Subcutaneous adipose tissue (tissue), 4 donors: ENCODE measurements around the gene THBS2. TPM values are rescaled to one million over a fixed set of nuclear protein-coding genes. Genes with fewer than 3 reads are reported as not detected.

ENCODE experiments used
- total RNA-seq, 4 donors: library from RNA; depleted of rRNA; stranded (reverse); fragments of >200 nt; gene quantifications; one replicate each; pipeline ENCODE4 v1.1.0, GENCODE V29; 2016
- TF ChIP-seq, protein P1 (sequence below): fragments of 450-650 bp; IDR thresholded peaks from one replicate; pipeline ENCODE4 v1.5.1; 2016; ENCODE audit warnings: low read depth, mild to moderate bottlenecking, control low read depth, antibody characterized with exemption, moderate library complexity

Gene THBS2
- total RNA-seq, 4 donors from 2014 or later: 43.5 to 97.0 (median 89.0) TPM

- TF ChIP-seq, protein P1, sequence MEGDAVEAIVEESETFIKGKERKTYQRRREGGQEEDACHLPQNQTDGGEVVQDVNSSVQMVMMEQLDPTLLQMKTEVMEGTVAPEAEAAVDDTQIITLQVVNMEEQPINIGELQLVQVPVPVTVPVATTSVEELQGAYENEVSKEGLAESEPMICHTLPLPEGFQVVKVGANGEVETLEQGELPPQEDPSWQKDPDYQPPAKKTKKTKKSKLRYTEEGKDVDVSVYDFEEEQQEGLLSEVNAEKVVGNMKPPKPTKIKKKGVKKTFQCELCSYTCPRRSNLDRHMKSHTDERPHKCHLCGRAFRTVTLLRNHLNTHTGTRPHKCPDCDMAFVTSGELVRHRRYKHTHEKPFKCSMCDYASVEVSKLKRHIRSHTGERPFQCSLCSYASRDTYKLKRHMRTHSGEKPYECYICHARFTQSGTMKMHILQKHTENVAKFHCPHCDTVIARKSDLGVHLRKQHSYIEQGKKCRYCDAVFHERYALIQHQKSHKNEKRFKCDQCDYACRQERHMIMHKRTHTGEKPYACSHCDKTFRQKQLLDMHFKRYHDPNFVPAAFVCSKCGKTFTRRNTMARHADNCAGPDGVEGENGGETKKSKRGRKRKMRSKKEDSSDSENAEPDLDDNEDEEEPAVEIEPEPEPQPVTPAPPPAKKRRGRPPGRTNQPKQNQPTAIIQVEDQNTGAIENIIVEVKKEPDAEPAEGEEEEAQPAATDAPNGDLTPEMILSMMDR: no peak
Measured at GRCh38 chr6:169286961-169287360, 33.3 kb upstream of the THBS2 start.

GRCh38 chr6:169285165-169285564 is 31.5 kb upstream of the THBS2 start:
- TF ChIP-seq, protein P1: no peak

GRCh38 chr6:169283924-169284323 is 30.3 kb upstream of the THBS2 start:
- TF ChIP-seq, protein P1: no peak

DNA sequence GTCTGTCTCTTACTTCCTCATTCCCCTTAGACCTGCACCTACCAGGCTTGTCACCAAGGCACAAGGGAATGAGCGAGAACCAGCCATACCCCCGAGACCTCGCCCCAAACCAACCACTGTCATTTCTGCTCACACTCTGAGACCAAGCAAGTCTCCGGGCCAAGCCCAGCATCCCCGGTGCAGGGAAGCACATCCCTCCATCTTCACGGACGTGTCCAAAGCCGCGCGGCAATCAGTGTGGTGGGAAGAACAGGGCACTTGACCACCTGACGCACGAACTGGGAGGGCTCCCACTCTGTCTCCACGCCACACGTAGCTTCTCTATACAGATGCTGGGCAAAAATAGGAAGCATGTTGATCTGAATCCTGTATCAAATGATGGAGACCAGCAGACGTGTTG is 28.4 kb upstream of the THBS2 start:
- TF ChIP-seq, protein P1: no peak

DNA sequence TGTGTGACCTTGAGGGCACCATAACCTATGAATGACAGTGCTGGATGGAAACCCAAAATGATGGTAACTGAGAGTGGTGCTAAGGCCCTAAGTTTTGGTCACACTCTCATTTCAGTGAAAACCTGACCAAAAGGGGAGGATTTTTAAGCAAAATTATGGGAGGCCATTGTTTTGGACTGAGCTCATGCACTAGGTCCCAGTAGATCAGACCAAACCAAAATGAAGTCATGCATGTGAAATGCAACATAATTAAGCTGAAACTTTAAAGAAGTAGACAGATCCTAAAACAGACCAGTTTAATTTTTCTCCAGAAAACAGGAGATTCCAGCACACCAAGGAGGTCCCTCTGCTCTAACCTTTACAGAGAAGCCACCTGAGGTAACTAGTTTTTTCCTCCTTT is 24.0 kb upstream of the THBS2 start:
- TF ChIP-seq, protein P1: no peak

- TF ChIP-seq, protein P1: no peak
Measured at GRCh38 chr6:169274781-169275180, 21.1 kb upstream of the THBS2 start.

GRCh38 chr6:169273511-169273910 is 19.9 kb upstream of the THBS2 start:
- TF ChIP-seq, protein P1: no peak
